Endothelial cell of hepatic sinusoid (primary cell): ENCODE data around the gene MCC.
"Not testable (repeated sequence)": the region's sequence is repeated elsewhere in the genome, so short reads cannot be mapped to it uniquely, and the experiment has no call there.

Experiments used
- in situ Hi-C: cut with HindIII; loops from 2 replicates; pipeline ENCODE4 v1.10.0; 2017; ENCODE audit warnings: low sequenced_read_pairs

MCC gene

DNA sequence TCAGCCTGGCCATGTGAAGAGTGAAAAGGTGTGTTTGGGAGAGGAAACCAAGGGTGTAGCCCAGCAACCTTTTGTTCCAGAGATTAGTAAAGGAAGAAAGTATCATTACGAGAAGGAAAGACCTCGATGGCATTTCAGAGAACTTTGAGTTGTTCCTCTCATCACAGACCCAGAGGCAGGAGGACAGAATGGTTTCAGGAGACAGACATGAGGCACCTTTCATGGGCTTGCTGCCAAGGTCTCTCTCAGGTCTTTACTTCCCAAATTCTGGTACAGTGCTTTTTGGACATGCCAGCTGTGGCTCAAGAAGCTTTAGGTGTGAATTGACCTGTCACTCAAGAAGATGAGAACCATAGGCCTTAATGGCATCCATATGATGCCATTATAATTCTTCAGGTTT is 2.8 kb upstream of the MCC start:
- in situ Hi-C loops = no loop called here

DNA sequence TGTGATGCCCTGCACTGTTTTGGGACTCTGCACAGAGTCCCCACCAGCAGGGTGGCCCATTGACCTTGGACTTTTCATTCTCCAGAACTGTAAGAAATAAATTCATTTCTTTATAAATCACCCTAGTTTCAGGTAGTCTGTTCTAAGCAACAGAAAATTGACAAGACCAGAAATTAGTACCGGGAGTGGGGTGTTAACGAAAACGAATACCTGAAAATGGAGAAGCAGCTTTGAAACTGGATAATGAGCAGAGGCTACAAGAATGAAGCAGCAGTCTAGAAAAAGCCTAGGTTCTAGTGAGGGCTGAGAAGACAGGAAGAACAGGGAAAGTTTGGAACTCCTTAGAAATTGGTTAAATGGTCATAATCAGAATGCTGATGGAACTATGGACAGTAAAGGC is 2.1 kb upstream of the MCC start:
- in situ Hi-C loops = no loop called here

- in situ Hi-C loops = no loop called here
These were observed 1.0 kb upstream of the MCC start for GRCh38 chr5:113489299-113489698.

GRCh38 chr5:113488645-113489184 is 462 bp upstream of the MCC start:
- in situ Hi-C loops = no loop called here

GRCh38 chr5:113487416-113487780 is 855 bp downstream of the MCC start:
- in situ Hi-C loops = no loop called here

GRCh38 chr5:113480243-113480642 is 8.0 kb downstream of the MCC start:
- in situ Hi-C loops = no loop called here

GRCh38 chr5:113478691-113479090 is 9.6 kb downstream of the MCC start:
- in situ Hi-C loops = loop anchor here (5.0 kb wide), 1 partner anchor 56 kb away; no protein-coding TSS in a partner anchor

GRCh38 chr5:113474100-113474728 is 14.0 kb downstream of the MCC start:
- in situ Hi-C loops = no loop called here

DNA sequence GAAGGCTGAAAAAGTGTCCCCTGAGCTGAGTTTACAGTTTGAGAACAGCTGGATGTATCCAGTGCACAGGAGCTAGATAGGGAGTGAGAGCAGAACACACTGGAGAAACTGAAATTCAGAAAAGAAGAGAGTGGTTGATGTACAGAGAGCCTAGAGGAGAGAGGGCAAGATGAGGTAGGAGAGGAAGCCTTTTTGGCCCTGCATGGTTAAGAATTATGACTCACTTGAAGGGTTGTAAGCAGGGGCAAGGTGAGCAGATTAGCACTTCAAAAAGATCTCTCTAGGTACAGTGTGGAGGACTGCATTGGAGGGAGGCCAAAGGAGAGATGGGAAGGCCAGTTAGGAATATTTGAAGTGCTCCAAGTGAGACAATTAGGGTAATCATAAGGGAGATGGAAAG is 25.2 kb downstream of the MCC start:
- in situ Hi-C loops = no loop called here

GRCh38 chr5:113457106-113457505 is 31.1 kb downstream of the MCC start:
- in situ Hi-C loops = not testable (repeated sequence)

GRCh38 chr5:113452941-113453340 is 35.3 kb downstream of the MCC start:
- in situ Hi-C loops = no loop called here

DNA sequence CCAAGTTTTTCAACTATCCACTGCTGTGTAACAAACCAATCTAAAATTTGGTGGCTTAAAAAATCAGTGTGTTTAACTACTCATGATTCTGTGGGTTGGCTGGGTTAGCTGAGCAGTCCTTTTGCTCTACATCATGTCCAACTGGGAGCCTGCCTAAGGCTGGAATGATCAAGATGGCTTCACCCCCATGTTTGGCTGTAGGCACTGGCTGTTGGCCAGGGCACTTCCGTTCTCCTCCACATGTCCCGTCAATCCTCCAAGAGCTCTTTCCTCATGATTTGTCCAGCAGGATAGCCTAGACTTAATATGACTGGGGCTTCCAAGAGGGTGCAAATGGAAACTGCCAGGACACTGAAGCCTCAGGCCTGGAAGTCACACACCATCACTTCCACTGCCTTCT is 36.5 kb downstream of the MCC start:
- in situ Hi-C loops = no loop called here

GRCh38 chr5:113450929-113451328 is 37.3 kb downstream of the MCC start:
- in situ Hi-C loops = no loop called here

DNA sequence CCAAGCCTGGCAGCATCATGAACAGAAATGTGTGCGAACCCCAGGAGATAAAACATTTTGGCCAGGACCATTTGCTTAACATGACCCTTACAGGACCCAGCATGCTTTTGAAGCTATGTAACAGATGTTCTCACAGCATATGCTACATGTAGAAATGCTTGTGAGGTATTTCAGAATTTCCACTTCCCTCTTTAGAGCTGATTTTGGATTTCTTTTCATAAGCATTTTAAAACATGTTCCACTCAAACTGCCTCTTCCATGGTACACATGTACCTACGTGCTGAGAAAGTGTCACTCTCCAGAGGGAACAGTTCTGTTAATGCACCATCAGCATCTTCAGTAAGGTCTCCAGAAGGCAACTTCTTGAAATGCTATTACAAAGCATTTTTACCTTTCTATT is 37.8 kb downstream of the MCC start:
- in situ Hi-C loops = no loop called here

GRCh38 chr5:113448252-113448651 is 40.0 kb downstream of the MCC start:
- in situ Hi-C loops = no loop called here

- in situ Hi-C loops = no loop called here
These were observed 40.7 kb downstream of the MCC start for GRCh38 chr5:113447498-113448050.

- in situ Hi-C loops = no loop called here
These were observed 41.8 kb downstream of the MCC start for GRCh38 chr5:113446358-113446927.

- in situ Hi-C loops = no loop called here
These were observed 51.1 kb downstream of the MCC start for GRCh38 chr5:113437111-113437510.

- in situ Hi-C loops = no loop called here
These were observed 52.7 kb downstream of the MCC start for GRCh38 chr5:113435575-113435974.

DNA sequence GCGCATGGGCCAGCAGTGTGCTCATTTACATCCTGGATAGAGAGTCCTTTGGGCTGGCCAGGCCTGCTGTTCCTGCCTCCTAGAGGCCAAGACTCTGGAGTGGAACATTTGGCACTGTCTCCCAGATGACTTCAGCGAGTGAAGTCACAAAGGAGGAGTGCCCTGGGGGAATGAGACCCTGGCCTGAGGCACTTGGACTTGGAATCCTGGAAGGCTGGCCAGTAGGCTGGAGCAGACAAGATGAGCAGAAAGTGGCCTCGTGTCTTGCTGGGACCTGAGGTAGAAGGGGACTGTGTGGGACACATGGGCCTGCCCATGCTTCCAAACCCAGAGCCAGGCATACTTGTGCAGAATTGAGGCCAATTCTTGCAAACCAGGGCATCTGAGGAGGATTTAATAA is 53.4 kb downstream of the MCC start, which contains the start of gene TSSK1B:
TSSK1B (minus strand) TSS at position 101 of the 400 bp plus-strand sequence. CDS start 150 bp downstream, outside the sequence.
- in situ Hi-C loops = no loop called here

GRCh38 chr5:113433862-113434612 is 54.2 kb downstream of the MCC start:
- in situ Hi-C loops = no loop called here

DNA sequence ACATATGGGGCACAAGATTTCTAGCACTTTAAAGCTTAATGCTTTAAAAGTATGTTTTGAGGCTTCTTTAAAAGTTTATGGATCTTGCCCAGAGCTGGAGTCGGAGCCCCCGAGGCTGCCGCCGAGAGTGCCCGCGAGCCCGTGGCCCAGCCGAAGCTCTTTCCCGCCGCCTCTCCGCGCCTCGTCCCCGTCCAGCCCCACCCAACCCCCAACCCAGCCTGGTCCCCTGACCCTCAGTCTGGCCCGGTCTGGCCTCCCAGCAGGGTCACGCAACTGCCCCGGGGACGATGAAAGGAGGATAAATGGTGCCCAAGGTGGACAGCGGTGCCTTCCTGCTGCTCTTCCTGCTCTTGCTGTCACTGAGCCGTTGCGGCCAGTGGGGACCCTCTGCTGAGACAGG is 55.2 kb downstream of the MCC start:
- in situ Hi-C loops = no loop called here
